HEK293 (cell line): ENCODE results near the gene BAD.
A peak's percentile ranks its signal among the peaks of the same experiment; 100 is the strongest.

Source experiments
- HOXD13 ChIP-seq: sonication (generic); formaldehyde crosslinking; IDR thresholded peaks from 2 replicates; pipeline ENCODE4 v1.8.0; 2022; ENCODE audit warnings: missing genetic modification reagents, borderline replicate concordance
- KLF8 ChIP-seq: fragments of 450-650 bp; formaldehyde crosslinking; IDR thresholded peaks from 2 replicates; pipeline ENCODE4 v1.5.1; 2016; ENCODE audit warnings: missing biosample characterization, missing genetic modification characterization
- SETDB1 ChIP-seq: IDR thresholded peaks from one replicate; pipeline ENCODE4 v1.6.1; 2017; ENCODE audit warnings: mild to moderate bottlenecking, low read length, moderate library complexity, mixed read lengths; ENCODE audit not compliant: insufficient read length
- SP2 ChIP-seq: fragments of 450-650 bp; formaldehyde crosslinking; IDR thresholded peaks from 2 replicates; pipeline ENCODE4 v1.5.1; 2016; ENCODE audit warnings: missing biosample characterization, missing genetic modification characterization
- ZBTB17 ChIP-seq: fragments of 450-650 bp; formaldehyde crosslinking; IDR thresholded peaks from 2 replicates; pipeline ENCODE4 v1.5.1; 2016; ENCODE audit warnings: missing biosample characterization, missing genetic modification characterization
- ZBTB48 ChIP-seq: fragments of 450-650 bp; formaldehyde crosslinking; IDR thresholded peaks from 2 replicates; pipeline ENCODE4 v1.5.1; 2016; ENCODE audit warnings: missing biosample characterization, missing genetic modification characterization
- ZNF133 ChIP-seq: fragments of 450-650 bp; formaldehyde crosslinking; IDR thresholded peaks from 2 replicates; pipeline ENCODE4 v1.5.1; 2016; ENCODE audit warnings: missing biosample characterization, missing genetic modification characterization
- ZNF155 ChIP-seq: fragments of 450-650 bp; formaldehyde crosslinking; IDR thresholded peaks from 2 replicates; pipeline ENCODE4 v1.5.1; 2016; ENCODE audit warnings: missing biosample characterization, missing genetic modification characterization
- ZNF19 ChIP-seq: fragments of 450-650 bp; formaldehyde crosslinking; IDR thresholded peaks from 2 replicates; pipeline ENCODE4; 2016; ENCODE audit warnings: missing biosample characterization, missing genetic modification characterization, low read depth
- ZNF2 ChIP-seq: fragments of 450-650 bp; formaldehyde crosslinking; IDR thresholded peaks from 2 replicates; pipeline ENCODE4 v1.5.1; 2016; ENCODE audit warnings: missing biosample characterization, missing genetic modification characterization
- ZNF335 ChIP-seq: fragments of 450-650 bp; formaldehyde crosslinking; conservative IDR thresholded peaks from 2 replicates; pipeline ENCODE4 v1.5.1; 2016; ENCODE audit warnings: missing biosample characterization, missing genetic modification characterization
- ZNF354C ChIP-seq: fragments of 450-650 bp; formaldehyde crosslinking; IDR thresholded peaks from 2 replicates; pipeline ENCODE4 v1.5.1; 2016; ENCODE audit warnings: missing biosample characterization, missing genetic modification characterization, low read depth, borderline replicate concordance
- ZNF501 ChIP-seq: fragments of 450-650 bp; formaldehyde crosslinking; IDR thresholded peaks from 2 replicates; pipeline ENCODE4 v1.5.1; 2016; ENCODE audit warnings: missing biosample characterization, missing genetic modification characterization
- ZNF560 ChIP-seq: fragments of 450-650 bp; formaldehyde crosslinking; IDR thresholded peaks from 2 replicates; pipeline ENCODE4 v1.5.1; 2017; ENCODE audit warnings: missing biosample characterization, missing genetic modification characterization, borderline replicate concordance
- ZNF600 ChIP-seq: fragments of 450-650 bp; formaldehyde crosslinking; IDR thresholded peaks from 2 replicates; pipeline ENCODE4 v1.5.1; 2016; ENCODE audit warnings: missing biosample characterization, missing genetic modification characterization
- ZNF629 ChIP-seq: fragments of 450-650 bp; formaldehyde crosslinking; IDR thresholded peaks from 2 replicates; pipeline ENCODE4 v1.5.1; 2017; ENCODE audit warnings: missing biosample characterization, missing genetic modification characterization
- ZNF654 ChIP-seq: fragments of 450-650 bp; formaldehyde crosslinking; IDR thresholded peaks from 2 replicates; pipeline ENCODE4 v1.5.1; 2016; ENCODE audit warnings: low read depth, missing biosample characterization, missing genetic modification characterization
- ZNF837 ChIP-seq: fragments of 450-650 bp; formaldehyde crosslinking; IDR thresholded peaks from 2 replicates; pipeline ENCODE4 v1.5.1; 2016; ENCODE audit warnings: missing biosample characterization, missing genetic modification characterization
- ZXDB ChIP-seq: fragments of 450-650 bp; formaldehyde crosslinking; IDR thresholded peaks from 2 replicates; pipeline ENCODE4 v1.5.1; 2016; ENCODE audit warnings: missing biosample characterization, missing genetic modification characterization
- TF ChIP-seq, protein P1 (sequence below): fragments of 450-650 bp; formaldehyde crosslinking; IDR thresholded peaks from 2 replicates; pipeline ENCODE4 v1.5.1; 2016; ENCODE audit warnings: missing biosample characterization, missing genetic modification characterization
- TF ChIP-seq, protein P2 (sequence below): fragments of 450-650 bp; formaldehyde crosslinking; IDR thresholded peaks from 2 replicates; pipeline ENCODE4 v1.5.1; 2017; ENCODE audit warnings: missing biosample characterization, missing genetic modification characterization
- TF ChIP-seq, protein P3 (sequence below): fragments of 450-650 bp; formaldehyde crosslinking; IDR thresholded peaks from 2 replicates; pipeline ENCODE4 v1.5.1; 2017; ENCODE audit warnings: missing biosample characterization, missing genetic modification characterization
- TF ChIP-seq, protein P4 (sequence below): fragments of 450-650 bp; formaldehyde crosslinking; IDR thresholded peaks from 2 replicates; pipeline ENCODE4 v1.5.1; 2016; ENCODE audit warnings: missing biosample characterization, missing genetic modification characterization, low read depth
- TF ChIP-seq, protein P5 (sequence below): fragments of 450-650 bp; formaldehyde crosslinking; conservative IDR thresholded peaks from 2 replicates; pipeline ENCODE4 v1.5.1; 2016; ENCODE audit warnings: low read depth, missing biosample characterization, missing genetic modification characterization
- TF ChIP-seq, protein P6 (sequence below): fragments of 450-650 bp; formaldehyde crosslinking; optimal IDR thresholded peaks from 2 replicates; pipeline ENCODE3; 2016; ENCODE audit warnings: missing biosample characterization, mild to moderate bottlenecking, missing genetic modification characterization
- TF ChIP-seq, protein P7 (sequence below): fragments of 450-650 bp; formaldehyde crosslinking; IDR thresholded peaks from 2 replicates; pipeline ENCODE4 v1.5.1; 2016; ENCODE audit warnings: missing biosample characterization, missing genetic modification characterization

BAD gene

DNA sequence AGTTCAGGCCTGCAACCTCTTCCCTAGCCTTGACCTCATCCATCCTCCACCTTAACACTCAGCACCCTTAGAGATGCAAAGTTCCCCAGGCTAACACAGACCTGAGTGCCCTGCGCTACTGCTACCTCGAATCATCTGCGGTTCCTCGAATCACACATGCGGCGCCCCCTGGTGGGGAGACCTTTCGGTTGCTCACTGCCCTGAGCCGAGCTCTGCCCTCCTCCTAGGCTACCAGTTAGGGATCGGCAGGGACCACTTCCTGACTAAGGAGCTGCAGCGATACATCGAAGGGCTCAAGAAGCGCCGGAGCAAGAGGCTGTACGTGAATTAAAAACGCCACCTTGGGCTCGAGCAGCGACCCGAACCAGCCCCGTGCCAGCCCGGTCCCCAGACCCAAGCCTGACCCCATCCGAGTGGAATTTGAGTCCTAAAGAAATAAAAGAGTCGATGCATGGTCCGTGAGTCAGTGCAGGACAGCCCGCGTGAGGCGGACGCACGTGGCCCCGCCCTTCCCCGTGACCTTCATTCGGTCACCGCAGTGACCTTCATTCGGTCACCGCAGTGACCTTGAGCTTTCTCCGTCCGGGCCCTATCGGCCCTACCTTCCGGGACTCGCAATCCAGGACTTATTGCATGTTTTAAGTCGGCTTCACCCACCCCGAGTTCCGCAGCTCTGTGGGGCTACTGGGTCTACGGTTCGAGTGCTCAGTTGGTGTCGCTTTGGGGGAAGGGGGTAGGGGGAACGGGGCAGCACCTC lies 20.0 kb upstream of the BAD start (continued):
- TF ChIP-seq, protein P1, sequence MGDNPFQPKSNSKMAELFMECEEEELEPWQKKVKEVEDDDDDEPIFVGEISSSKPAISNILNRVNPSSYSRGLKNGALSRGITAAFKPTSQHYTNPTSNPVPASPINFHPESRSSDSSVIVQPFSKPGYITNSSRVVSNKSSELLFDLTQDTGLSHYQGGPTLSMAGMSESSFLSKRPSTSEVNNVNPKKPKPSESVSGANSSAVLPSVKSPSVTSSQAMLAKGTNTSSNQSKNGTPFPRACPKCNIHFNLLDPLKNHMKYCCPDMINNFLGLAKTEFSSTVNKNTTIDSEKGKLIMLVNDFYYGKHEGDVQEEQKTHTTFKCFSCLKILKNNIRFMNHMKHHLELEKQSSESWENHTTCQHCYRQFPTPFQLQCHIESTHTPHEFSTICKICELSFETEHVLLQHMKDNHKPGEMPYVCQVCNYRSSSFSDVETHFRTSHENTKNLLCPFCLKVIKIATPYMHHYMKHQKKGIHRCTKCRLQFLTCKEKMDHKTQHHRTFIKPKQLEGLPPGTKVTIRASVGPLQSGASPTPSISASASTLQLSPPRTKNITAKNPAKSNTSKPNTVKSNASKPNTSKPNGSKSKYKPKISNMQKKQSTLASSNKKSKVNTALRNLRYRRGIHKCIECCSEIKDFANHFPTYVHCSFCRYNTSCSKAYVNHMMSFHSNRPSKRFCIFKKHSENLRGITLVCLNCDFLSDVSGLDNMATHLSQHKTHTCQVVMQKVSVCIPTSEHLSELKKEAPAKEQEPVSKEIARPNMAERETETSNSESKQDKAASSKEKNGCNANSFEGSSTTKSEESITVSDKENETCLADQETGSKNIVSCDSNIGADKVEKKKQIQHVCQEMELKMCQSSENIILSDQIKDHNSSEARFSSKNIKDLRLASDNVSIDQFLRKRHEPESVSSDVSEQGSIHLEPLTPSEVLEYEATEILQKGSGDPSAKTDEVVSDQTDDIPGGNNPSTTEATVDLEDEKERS (tag by site-specific recombination), result no peak
- TF ChIP-seq SP2 (tag by site-specific recombination) (0 out of 2 replicates have a peak, but pooled peaks have one; percentile 15), ZNF354C (tag by site-specific recombination) (no peak), ZBTB17 (tag by site-specific recombination) (peak; percentile 93), ZNF133 (tag by site-specific recombination) (no peak), ZNF629 (tag by site-specific recombination) (peak; percentile 19; the same call in 1 of the 2 replicates), ZNF837 (tag by site-specific recombination) (no peak), ZNF654 (tag by site-specific recombination) (peak; percentile 42), ZBTB48 (tag by site-specific recombination) (peak; percentile 99), ZNF155 (tag by site-specific recombination) (no peak), HOXD13 (CRISPR knock-in tag) (no peak), ZNF19 (no peak), ZNF2 (peak; percentile 69), ZXDB (0 out of 2 replicates have a peak, but pooled peaks have one; percentile 23), ZNF335 (tag by site-specific recombination) (peak; percentile 84), ZNF600 (tag by site-specific recombination) (peak; percentile 72), KLF8 (tag by site-specific recombination) (peak; percentile 26; the same call in 1 of the 2 replicates), ZNF560 (tag by site-specific recombination) (no peak), SETDB1 (no peak), ZNF501 (tag by site-specific recombination) (peak; percentile 57; the same call in 1 of the 2 replicates)
- TF ChIP-seq, protein P2, sequence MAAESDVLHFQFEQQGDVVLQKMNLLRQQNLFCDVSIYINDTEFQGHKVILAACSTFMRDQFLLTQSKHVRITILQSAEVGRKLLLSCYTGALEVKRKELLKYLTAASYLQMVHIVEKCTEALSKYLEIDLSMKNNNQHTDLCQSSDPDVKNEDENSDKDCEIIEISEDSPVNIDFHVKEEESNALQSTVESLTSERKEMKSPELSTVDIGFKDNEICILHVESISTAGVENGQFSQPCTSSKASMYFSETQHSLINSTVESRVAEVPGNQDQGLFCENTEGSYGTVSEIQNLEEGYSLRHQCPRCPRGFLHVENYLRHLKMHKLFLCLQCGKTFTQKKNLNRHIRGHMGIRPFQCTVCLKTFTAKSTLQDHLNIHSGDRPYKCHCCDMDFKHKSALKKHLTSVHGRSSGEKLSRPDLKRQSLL (tag by site-specific recombination), result peak; percentile 78
- TF ChIP-seq, protein P3, sequence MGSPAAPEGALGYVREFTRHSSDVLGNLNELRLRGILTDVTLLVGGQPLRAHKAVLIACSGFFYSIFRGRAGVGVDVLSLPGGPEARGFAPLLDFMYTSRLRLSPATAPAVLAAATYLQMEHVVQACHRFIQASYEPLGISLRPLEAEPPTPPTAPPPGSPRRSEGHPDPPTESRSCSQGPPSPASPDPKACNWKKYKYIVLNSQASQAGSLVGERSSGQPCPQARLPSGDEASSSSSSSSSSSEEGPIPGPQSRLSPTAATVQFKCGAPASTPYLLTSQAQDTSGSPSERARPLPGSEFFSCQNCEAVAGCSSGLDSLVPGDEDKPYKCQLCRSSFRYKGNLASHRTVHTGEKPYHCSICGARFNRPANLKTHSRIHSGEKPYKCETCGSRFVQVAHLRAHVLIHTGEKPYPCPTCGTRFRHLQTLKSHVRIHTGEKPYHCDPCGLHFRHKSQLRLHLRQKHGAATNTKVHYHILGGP (tag by site-specific recombination), result peak; percentile 85
- TF ChIP-seq, protein P4, sequence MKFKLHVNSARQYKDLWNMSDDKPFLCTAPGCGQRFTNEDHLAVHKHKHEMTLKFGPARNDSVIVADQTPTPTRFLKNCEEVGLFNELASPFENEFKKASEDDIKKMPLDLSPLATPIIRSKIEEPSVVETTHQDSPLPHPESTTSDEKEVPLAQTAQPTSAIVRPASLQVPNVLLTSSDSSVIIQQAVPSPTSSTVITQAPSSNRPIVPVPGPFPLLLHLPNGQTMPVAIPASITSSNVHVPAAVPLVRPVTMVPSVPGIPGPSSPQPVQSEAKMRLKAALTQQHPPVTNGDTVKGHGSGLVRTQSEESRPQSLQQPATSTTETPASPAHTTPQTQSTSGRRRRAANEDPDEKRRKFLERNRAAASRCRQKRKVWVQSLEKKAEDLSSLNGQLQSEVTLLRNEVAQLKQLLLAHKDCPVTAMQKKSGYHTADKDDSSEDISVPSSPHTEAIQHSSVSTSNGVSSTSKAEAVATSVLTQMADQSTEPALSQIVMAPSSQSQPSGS, result no peak
- TF ChIP-seq, protein P5, sequence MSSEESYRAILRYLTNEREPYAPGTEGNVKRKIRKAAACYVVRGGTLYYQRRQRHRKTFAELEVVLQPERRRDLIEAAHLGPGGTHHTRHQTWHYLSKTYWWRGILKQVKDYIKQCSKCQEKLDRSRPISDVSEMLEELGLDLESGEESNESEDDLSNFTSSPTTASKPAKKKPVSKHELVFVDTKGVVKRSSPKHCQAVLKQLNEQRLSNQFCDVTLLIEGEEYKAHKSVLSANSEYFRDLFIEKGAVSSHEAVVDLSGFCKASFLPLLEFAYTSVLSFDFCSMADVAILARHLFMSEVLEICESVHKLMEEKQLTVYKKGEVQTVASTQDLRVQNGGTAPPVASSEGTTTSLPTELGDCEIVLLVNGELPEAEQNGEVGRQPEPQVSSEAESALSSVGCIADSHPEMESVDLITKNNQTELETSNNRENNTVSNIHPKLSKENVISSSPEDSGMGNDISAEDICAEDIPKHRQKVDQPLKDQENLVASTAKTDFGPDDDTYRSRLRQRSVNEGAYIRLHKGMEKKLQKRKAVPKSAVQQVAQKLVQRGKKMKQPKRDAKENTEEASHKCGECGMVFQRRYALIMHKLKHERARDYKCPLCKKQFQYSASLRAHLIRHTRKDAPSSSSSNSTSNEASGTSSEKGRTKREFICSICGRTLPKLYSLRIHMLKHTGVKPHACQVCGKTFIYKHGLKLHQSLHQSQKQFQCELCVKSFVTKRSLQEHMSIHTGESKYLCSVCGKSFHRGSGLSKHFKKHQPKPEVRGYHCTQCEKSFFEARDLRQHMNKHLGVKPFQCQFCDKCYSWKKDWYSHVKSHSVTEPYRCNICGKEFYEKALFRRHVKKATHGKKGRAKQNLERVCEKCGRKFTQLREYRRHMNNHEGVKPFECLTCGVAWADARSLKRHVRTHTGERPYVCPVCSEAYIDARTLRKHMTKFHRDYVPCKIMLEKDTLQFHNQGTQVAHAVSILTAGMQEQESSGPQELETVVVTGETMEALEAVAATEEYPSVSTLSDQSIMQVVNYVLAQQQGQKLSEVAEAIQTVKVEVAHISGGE, result no peak
- TF ChIP-seq, protein P6, sequence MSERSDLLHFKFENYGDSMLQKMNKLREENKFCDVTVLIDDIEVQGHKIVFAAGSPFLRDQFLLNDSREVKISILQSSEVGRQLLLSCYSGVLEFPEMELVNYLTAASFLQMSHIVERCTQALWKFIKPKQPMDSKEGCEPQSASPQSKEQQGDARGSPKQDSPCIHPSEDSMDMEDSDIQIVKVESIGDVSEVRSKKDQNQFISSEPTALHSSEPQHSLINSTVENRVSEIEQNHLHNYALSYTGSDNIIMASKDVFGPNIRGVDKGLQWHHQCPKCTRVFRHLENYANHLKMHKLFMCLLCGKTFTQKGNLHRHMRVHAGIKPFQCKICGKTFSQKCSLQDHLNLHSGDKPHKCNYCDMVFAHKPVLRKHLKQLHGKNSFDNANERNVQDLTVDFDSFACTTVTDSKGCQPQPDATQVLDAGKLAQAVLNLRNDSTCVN (tag by site-specific recombination), result peak; percentile 37
- TF ChIP-seq, protein P7, sequence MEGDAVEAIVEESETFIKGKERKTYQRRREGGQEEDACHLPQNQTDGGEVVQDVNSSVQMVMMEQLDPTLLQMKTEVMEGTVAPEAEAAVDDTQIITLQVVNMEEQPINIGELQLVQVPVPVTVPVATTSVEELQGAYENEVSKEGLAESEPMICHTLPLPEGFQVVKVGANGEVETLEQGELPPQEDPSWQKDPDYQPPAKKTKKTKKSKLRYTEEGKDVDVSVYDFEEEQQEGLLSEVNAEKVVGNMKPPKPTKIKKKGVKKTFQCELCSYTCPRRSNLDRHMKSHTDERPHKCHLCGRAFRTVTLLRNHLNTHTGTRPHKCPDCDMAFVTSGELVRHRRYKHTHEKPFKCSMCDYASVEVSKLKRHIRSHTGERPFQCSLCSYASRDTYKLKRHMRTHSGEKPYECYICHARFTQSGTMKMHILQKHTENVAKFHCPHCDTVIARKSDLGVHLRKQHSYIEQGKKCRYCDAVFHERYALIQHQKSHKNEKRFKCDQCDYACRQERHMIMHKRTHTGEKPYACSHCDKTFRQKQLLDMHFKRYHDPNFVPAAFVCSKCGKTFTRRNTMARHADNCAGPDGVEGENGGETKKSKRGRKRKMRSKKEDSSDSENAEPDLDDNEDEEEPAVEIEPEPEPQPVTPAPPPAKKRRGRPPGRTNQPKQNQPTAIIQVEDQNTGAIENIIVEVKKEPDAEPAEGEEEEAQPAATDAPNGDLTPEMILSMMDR (tag by site-specific recombination), result peak; percentile 87
